ENCODE data around the gene ZNF330. TPM values are rescaled to one million over a fixed set of nuclear protein-coding genes. Genes with fewer than 3 reads are reported as not detected.

ZNF330 gene
- polyA plus RNA-seq, 1 donor (not counting 4 experiments of a cell fraction or from before 2014, with no cell fraction given) = 31.1 TPM

DNA sequence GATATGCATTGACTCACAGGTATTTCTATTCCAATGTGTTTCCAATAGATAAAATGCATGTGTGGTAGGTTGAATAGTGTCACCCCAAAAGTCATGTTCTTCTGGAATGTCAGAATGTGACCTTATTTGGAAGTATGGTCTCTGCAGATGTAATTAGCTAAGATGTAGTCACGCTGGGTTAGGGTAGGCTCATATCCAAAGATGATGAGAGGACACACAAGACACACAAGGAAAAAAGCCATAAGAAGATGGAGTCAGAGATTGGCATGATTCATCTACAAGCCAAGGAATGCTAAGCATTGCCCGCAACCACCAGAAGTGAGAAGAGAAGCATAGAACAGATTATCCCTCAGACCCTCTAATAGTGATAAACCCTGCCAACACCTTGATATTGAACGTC, 17.5 kb downstream of the ZNF330 start:
- Histone ChIP-seq H2AFZ (ENCODE audit: control insufficient read depth, low read length) (no peak overlapping the region), H3K4me2 (ENCODE audit: control insufficient read depth, extremely low read depth, insufficient read depth, low read depth, low read length) (no peak overlapping the region), H3K79me2 (ENCODE audit: control insufficient read depth, insufficient read depth, low read length) (no peaks in the 10 kb centered on the region), H4K20me1 (ENCODE audit: control insufficient read depth, extremely low read depth, insufficient read depth, low read length) (no peaks in the 10 kb centered on the region), H3K27ac (ENCODE audit: control insufficient read depth, insufficient read depth, low read length) (no peak overlapping the region), H3K9ac (ENCODE audit: control insufficient read depth, extremely low read depth, insufficient read depth, low read length) (no peak overlapping the region), H3K9me1 (ENCODE audit: control insufficient read depth, extremely low read depth, insufficient read depth, low read length) (no peaks in the 10 kb centered on the region), H3K4me3 (ENCODE audit: control insufficient read depth in 2 of 3, extremely low read depth in 1 of 3, insufficient read depth in 2 of 3, low read depth in 1 of 3, low read length in 3 of 3) (no peak overlapping the region), H3K9me3 (ENCODE audit: control insufficient read depth, low read depth, low read length) (no peaks in the 10 kb centered on the region), H3K36me3 (ENCODE audit: control insufficient read depth in 2 of 2, extremely low read depth in 1 of 2, insufficient read depth in 2 of 2, low read length in 2 of 2) (peaks cover 7 to 10% of the 10 kb centered on the region in 2 experiments), H3K4me1 (ENCODE audit: control insufficient read depth, extremely low read depth, insufficient read depth, low read length) (no peaks in the 10 kb centered on the region), H3K27me3 (ENCODE audit: control insufficient read depth, extremely low read depth, insufficient read depth, low read length) (no peaks in the 10 kb centered on the region)
- DNase-seq (ENCODE audit: low read depth, low spot score) (no peak), FAIRE-seq (no peak)
- dilution Hi-C loops (cut with MboI; ENCODE audit: extremely low pct_ligation_motif_present, low sequenced_read_pairs) = no loop called here
- no peak for TF ChIP-seq EZH2 (IDR thresholded peaks at IDR 0.05; ENCODE audit: low read length)
- TF ChIP-seq, protein P1, sequence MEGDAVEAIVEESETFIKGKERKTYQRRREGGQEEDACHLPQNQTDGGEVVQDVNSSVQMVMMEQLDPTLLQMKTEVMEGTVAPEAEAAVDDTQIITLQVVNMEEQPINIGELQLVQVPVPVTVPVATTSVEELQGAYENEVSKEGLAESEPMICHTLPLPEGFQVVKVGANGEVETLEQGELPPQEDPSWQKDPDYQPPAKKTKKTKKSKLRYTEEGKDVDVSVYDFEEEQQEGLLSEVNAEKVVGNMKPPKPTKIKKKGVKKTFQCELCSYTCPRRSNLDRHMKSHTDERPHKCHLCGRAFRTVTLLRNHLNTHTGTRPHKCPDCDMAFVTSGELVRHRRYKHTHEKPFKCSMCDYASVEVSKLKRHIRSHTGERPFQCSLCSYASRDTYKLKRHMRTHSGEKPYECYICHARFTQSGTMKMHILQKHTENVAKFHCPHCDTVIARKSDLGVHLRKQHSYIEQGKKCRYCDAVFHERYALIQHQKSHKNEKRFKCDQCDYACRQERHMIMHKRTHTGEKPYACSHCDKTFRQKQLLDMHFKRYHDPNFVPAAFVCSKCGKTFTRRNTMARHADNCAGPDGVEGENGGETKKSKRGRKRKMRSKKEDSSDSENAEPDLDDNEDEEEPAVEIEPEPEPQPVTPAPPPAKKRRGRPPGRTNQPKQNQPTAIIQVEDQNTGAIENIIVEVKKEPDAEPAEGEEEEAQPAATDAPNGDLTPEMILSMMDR (optimal IDR thresholded peaks at IDR 0.05 in 1 of 3, IDR thresholded peaks at IDR 0.05 in 1 of 3, conservative IDR thresholded peaks at IDR 0.05 in 1 of 3; ENCODE audit: extremely low read depth in 1 of 3, insufficient read depth in 2 of 3, low read length in 3 of 3) = no peak

DNA sequence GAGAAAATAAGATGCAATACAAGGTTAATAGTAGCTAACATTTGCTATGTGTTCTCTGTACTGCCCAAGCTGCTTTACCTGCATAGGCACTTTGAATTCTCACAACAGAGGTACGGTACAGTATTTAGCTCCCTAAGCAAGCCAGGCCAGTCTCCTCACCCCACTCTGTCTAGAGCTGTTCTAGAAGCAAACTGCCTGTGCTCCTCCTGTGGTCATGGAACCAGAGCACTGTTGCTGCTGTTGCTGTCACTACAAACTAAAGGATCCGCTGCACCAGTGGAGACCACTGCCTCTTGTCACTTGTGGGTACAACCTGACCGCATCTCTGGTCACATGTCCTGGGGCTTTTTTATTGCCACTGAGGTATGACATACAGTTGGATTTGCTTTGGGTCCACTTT, 19.6 kb downstream of the ZNF330 start:
- Histone ChIP-seq H2AFZ (ENCODE audit: control insufficient read depth, low read length) (no peak overlapping the region), H3K9me3 (ENCODE audit: control insufficient read depth, low read depth, low read length) (no peaks in the 10 kb centered on the region), H3K4me1 (ENCODE audit: control insufficient read depth, extremely low read depth, insufficient read depth, low read length) (no peaks in the 10 kb centered on the region), H3K79me2 (ENCODE audit: control insufficient read depth, insufficient read depth, low read length) (no peaks in the 10 kb centered on the region), H3K4me2 (ENCODE audit: control insufficient read depth, extremely low read depth, insufficient read depth, low read depth, low read length) (no peak overlapping the region), H4K20me1 (ENCODE audit: control insufficient read depth, extremely low read depth, insufficient read depth, low read length) (no peaks in the 10 kb centered on the region), H3K27me3 (ENCODE audit: control insufficient read depth, extremely low read depth, insufficient read depth, low read length) (no peaks in the 10 kb centered on the region), H3K27ac (ENCODE audit: control insufficient read depth, insufficient read depth, low read length) (no peak overlapping the region), H3K9me1 (ENCODE audit: control insufficient read depth, extremely low read depth, insufficient read depth, low read length) (no peaks in the 10 kb centered on the region), H3K4me3 (ENCODE audit: control insufficient read depth in 2 of 3, extremely low read depth in 1 of 3, insufficient read depth in 2 of 3, low read depth in 1 of 3, low read length in 3 of 3) (no peak overlapping the region), H3K9ac (ENCODE audit: control insufficient read depth, extremely low read depth, insufficient read depth, low read length) (no peak overlapping the region), H3K36me3 (ENCODE audit: control insufficient read depth in 2 of 2, extremely low read depth in 1 of 2, insufficient read depth in 2 of 2, low read length in 2 of 2) (no peaks in the 10 kb centered on the region)
- TF ChIP-seq, protein P1 (optimal IDR thresholded peaks at IDR 0.05 in 1 of 3, IDR thresholded peaks at IDR 0.05 in 1 of 3, conservative IDR thresholded peaks at IDR 0.05 in 1 of 3; ENCODE audit: extremely low read depth in 1 of 3, insufficient read depth in 2 of 3, low read length in 3 of 3) = no peak
- TF ChIP-seq EZH2 (IDR thresholded peaks at IDR 0.05; ENCODE audit: low read length) = no peak
- FAIRE-seq (no peak), DNase-seq (ENCODE audit: low read depth, low spot score) (no peak)
- dilution Hi-C loops (cut with MboI; ENCODE audit: extremely low pct_ligation_motif_present, low sequenced_read_pairs) = no loop called here
